ENCODE measurements around the gene HS3ST4.
"Not testable (repeated sequence)": the region's sequence is repeated elsewhere in the genome, so short reads cannot be mapped to it uniquely, and the experiment has no call there.

Gene HS3ST4

GRCh38 chr16:25734430-25735385 is 42.9 kb downstream of the HS3ST4 start:
- no peak for DNase-seq (ENCODE audit: low read depth)

GRCh38 chr16:25735645-25736044 is 43.9 kb downstream of the HS3ST4 start:
- DNase-seq (ENCODE audit: low read depth) = no peak

DNA sequence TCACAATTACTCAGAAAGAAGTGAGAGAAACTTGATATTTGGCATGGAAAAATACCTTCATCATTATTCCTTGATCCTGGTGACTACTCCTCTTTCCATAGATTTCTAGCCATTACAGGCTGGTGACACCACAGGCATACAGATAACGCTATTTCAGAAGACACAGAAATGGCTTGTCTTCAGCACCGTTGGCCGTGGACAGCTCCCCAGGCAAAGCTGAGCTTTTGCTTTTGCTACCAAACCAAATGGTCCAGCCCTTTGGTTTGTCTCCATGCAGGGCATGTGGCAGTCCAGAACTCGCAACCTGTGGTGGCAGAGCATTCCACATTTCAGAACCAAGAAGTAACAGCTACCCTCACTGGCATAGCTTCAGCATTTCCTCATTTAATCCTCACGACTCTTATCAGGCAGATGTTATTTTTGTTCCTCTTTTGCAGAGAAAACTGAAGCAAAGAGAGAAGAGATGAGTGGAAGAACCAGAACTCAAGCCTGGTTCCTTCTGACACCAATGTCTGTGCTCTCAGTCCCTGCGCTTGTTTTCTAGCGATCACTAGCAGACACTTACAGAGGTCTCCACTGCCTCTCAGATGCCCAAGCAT is 55.5 kb downstream of the HS3ST4 start:
- no peak for DNase-seq (ENCODE audit: low read depth)

DNA sequence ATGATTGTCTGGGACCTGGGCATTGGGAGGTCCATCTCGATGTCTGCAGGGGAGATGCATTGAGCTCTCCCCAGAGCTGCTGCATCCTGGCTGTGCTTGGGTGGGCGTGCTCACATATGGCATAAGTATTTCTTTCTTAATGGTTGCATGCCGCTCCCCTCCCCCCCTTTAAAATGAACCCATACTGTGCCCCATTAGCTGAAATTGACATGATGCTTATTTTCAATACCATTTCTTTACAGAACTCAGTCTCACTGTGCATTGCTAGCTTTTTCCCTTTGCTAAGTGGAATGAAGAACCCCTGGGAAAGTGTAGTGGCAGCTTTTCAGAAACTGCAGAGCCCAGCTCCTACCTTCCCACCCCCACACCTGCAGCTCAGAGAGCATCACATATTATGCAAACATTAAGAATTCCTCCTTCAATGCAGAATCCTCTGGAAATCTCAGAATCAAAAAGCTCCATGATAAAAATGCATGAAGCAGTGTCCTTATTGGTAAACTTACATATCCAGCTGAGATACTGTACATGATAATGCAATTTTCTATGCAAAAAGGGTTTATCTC is 56.4 kb downstream of the HS3ST4 start:
- no peak for DNase-seq (ENCODE audit: low read depth)

GRCh38 chr16:25750488-25751216 is 58.9 kb downstream of the HS3ST4 start:
- DNase-seq (ENCODE audit: low read depth) = no peak

GRCh38 chr16:25751230-25751835 is 59.6 kb downstream of the HS3ST4 start:
- no peak for DNase-seq (ENCODE audit: low read depth)

- no peak for DNase-seq (ENCODE audit: low read depth)
Observed at GRCh38 chr16:25764466-25764865, 72.7 kb downstream of the HS3ST4 start.

GRCh38 chr16:25771216-25771615 is 79.5 kb downstream of the HS3ST4 start:
- no peak for DNase-seq (ENCODE audit: low read depth)

DNA sequence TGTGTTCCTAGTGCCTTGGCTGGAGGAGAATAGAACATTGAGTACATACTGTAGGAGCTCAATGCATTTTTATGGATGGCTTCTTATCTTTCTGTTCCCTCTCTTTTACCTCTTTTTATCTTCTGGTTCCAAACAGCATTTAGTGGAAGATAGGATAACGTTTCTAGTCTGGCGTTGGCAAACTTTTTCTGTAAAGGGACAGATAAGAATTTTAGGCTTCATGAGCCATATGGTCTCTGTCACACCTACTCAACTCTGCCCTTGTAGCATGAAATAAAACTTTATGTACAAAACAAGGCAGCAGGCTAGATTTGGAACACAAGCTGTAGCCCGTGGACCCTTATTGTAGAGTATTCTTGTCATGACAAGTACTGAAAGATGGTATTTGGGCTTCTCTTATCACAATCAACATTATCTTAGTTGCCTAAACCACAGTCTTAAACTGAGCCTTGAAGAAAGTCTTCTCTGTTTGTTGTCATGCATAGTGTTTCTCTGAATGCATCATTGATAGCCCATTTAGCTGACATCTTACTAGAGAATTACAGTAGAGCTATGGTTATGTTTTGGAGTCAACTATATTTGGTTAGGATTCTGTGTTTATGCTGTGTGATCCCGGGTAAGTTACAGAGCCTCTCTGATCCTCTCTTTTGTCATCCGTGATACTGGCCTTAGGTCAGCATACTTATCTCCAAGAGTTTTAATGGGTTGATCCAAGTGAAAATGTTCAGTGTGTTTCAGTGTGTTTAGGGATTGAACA is 80.2 kb downstream of the HS3ST4 start:
- DNase-seq (ENCODE audit: low read depth) = no peak

DNA sequence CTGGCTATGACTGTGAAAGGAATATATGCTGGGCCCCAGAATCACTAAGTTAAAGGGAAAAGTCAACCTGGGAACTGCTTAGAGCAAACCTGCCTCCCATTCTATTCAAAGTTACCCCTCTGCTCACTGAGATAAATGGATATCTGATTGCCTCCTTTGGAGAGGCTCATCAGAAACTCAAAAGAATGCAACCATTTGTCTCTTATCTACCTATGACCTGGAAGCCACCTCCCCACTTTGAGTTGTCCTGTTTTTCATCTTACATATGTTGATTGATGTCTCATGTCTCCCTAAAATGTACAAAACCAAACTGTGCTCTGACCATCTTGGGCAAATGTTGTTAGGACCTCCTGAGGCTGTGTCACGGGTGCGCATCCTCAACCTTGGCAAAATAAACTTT is 84.5 kb downstream of the HS3ST4 start:
- not testable (repeated sequence) for DNase-seq (ENCODE audit: low read depth)

- DNase-seq (ENCODE audit: low read depth) = no peak
Observed at GRCh38 chr16:25783226-25783625, 91.5 kb downstream of the HS3ST4 start.

DNA sequence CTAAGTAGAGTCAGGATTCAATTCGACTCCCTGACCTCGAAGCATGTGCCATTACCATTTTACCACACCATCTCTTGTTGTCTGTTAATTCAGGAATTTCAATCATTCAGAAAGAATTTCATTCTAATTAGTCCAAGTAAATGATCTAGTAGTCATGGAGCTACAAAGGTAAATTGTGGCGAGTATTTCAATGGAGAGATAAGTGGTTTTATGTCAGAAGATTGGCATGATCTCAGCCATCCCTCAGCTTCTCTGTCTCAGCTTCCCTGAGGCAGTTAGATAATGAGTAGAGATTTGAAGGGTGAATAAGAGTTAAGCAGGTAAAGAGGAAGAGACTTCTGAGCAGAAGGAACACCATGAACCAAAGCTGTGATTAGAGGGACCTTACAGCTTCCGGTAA is 93.6 kb downstream of the HS3ST4 start:
- no peak for DNase-seq (ENCODE audit: low read depth)

GRCh38 chr16:25786748-25787147 is 95.0 kb downstream of the HS3ST4 start:
- no peak for DNase-seq (ENCODE audit: low read depth)

DNA sequence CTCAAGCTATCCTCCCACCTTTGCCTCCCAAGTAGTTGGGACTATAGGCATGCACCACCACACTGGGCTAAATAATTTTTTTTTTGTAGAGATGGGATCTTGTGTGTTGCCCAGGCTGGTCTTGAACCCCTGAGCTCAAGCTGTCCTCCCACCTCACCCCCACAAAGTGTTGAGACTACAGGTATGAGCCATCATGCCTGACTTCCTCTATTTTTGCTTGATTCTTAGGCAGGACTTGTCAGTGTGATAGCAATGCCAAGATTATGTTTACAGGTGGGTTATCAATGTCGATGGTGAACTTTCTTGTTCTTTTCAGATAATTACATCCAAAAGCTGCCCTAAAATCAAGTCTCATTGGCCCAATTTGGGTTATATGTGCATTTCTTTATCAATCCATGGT is 96.9 kb downstream of the HS3ST4 start:
- no peak for DNase-seq (ENCODE audit: low read depth)

- no peak for DNase-seq (ENCODE audit: low read depth)
Observed at GRCh38 chr16:25796239-25796638, 104.5 kb downstream of the HS3ST4 start.

DNA sequence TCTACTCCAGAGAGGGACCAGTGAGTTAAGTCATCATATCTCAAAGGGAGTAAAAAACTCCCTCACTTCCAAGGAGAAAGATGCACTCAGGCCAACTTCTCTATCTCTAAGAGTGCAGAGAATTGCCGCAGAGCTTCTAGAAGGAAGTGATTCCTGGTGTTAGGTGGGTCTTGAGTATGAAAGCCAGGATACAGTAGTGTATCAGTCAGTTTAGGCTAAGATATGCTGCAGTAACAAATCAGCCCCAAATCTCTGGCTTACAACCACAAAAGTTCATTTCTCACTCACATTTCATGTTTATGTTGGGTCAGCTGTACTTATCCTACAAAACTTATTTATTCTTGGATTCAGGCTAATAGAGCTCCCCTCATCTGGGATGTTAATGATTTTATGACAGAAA is 106.3 kb downstream of the HS3ST4 start:
- no peak for DNase-seq (ENCODE audit: low read depth)

DNA sequence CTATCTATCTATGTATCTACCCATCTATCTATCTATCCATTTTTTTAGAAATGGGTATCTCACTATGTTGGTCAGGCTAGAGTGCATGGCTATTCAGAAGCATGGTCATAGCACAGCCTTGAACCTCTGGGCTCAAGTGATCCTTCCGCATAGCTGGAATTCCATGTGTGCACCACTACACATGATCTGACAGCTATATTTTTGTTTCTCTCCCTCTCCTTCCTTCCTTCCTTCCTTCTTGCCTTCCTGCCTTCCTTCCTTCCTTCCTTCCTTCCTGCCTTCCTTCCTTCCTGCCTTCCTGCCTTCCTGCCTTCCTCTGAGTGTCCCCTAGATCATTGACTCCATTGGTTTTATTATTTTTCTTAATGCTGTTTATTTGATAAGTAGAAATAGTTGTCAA is 108.1 kb downstream of the HS3ST4 start:
- DNase-seq (ENCODE audit: low read depth) = no peak

DNA sequence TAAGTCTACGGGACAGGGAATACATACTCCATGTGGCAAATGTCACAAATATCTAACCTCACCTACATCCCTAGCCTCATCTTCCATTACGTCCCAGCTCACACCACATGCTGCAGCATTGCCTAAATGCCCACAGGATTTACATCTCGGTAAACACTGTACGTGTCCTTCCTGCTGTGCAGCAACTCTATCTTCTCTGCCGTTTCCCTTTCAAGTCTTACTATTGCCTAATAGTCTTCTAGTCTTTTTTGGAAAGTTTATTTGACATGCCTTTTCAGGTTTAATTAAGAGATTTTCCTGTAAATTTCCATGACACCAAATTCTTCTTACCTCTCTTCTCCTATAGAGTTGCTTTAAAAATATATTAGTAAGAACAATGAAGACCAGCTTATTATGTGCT is 120.5 kb downstream of the HS3ST4 start:
- DNase-seq (ENCODE audit: low read depth) = no peak

- no peak for DNase-seq (ENCODE audit: low read depth)
Observed at GRCh38 chr16:25817295-25817694, 125.5 kb downstream of the HS3ST4 start.

DNA sequence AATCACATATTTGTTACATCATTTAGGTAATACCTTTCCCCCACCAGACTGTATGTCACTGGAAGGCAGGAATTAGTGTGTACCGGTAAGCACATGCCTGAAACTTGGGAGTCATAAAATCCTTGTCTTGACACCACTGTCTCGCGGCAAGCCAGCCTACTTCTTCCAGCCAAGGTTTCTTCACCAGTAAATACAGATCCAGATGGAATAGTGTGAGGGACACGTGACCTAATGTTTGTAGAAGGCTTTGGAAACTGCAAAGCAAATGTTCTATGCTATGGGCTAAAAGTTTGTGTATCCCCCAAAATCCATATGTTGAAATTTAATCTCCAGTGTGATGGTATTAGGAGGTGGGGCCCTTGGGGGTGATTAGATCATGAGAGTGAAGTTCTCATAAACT is 126.1 kb downstream of the HS3ST4 start:
- DNase-seq (ENCODE audit: low read depth) = no peak

DNA sequence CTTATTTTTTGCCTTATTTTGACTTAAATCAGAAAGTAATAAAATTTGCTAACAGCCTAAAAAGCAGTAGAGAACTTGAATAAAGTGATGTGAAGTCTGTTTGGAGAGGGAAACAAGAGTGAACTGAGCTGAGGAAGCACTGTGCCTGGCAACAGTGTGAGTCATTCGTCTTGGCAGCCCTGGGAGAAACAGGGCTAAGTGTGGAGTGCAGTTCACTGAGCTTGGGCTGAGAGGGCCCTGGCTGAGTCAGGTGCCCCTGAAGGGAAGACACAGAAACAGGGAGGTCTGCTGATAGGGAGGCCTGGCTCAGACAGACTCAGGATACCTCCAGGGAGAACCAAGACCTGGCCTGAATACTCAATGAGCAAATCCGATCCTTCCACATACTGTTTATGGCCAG is 132.1 kb downstream of the HS3ST4 start:
- no peak for DNase-seq (ENCODE audit: low read depth)

Measured in stimulated activated CD8-positive, alpha-beta memory T cell treated with anti-CD3 and anti-CD28 coated beads, Interleukin-15, amount 100 ng/mL, for 24 hours (primary cell).